Activated CD4-positive, CD25-positive, alpha-beta regulatory T cell treated with anti-CD3 and anti-CD28 coated beads, Interleukin-2, amount 50 U/mL, for 24 hours (primary cell): ENCODE data around the gene GPC1.
"Not testable (repeated sequence)": the region's sequence is repeated elsewhere in the genome, so short reads cannot be mapped to it uniquely, and the experiment has no call there.

Source experiments
- ATAC-seq, 2 donors: fragments of 150-1000 bp; cut with Tn5 transposase; one replicate each; pipeline ENCODE4 v1.10.0; 2021; ENCODE audit warnings: mild to moderate bottlenecking in 1 of 2, moderate library complexity in 1 of 2

GPC1 gene

DNA sequence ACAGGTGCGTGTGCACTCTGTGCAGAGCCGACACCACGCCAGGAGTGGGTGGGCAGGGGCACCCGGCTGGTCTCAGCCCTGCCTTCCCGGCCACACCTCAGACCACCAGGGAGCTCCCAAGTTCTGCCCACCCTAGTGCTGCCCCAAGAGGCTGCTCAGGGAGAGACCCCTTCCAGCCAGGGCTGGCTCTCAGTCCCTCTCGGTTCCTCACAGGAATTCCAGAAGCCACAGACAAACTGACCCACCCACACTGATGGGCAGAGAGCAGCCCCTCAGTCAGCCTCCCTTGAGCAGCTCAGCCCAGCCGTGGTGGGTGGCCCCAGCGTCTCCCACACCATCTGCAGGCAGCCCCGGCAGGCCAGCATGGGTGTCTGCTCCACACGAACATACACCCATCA is 33.8 kb downstream of the GPC1 start:
- ATAC-seq = no peak

- ATAC-seq = no peak
These were observed 34.3 kb downstream of the GPC1 start for GRCh38 chr2:240469740-240470139.

DNA sequence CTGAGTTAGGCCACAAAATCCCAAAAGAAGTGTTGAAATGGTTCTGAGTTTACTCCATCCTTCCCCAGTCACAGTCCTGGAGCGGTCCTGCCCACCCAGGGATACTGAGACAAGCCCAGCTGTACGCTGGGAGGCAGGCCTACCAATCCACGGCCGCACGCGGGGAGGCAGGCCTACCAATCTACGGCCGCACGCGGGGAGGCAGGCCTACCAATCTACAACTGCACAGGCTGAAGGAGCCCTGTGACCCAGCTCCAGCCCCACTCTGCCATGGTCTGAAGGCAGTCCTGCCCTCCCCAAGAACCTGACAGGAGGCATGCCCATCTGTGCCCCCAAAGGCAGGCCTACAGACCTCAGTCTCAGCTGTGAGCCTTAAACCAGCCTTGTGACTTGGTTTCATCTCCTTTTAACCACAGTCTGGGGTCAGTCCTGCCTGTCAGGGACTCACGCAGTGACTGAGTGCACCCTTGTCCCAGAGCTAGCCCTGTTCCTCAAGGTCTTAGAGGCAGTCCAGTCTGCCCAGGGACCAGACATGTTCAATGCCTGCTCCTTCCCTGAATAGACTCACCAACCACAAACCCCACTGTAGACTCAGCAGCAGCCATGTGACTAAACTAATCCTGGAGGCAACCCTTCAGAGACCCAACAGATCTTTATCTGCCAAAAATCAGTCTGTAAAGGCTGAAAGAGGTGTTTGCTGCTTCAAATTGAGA is 36.8 kb downstream of the GPC1 start:
- ATAC-seq = no peak

- no peak for ATAC-seq
These were observed 37.7 kb downstream of the GPC1 start for GRCh38 chr2:240473211-240473610.

GRCh38 chr2:240477916-240478315 is 42.5 kb downstream of the GPC1 start:
- ATAC-seq = no peak

DNA sequence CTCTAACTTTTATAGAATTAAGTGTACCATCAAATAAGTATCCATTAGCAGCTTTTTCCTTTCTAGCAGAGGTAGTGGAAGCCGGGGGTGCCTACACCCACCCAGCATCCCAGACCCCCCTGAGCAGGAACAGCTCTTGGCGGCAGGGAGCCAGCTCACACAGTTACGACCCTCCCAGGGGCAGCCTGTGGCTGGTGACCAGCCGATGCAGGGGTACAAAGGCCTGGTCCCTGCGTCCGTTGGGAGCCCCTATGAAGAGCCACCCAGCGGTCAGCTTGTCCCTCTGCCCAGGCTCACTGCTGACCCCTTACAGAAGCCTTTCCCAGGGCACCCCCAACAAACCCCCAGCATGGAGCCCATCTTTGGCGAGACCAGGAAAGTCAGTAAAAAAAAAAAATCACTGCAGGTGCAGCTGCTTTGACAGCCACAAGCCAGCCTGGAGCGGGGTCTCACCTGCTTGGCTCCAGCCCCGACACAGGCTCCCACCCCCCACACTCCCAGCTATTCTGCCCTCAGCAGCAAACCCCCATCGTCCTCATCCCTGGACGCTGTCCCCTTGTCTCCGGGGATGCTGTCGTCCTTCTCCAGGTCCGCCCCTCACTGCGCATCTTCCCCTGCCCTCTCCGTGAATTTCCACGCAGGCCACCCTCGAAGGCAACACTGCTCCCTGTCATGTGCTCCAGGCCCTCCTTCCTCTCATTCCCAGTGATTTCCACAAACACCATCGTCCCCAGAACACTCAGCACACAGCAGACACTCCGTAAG is 43.1 kb downstream of the GPC1 start:
- ATAC-seq = no peak

DNA sequence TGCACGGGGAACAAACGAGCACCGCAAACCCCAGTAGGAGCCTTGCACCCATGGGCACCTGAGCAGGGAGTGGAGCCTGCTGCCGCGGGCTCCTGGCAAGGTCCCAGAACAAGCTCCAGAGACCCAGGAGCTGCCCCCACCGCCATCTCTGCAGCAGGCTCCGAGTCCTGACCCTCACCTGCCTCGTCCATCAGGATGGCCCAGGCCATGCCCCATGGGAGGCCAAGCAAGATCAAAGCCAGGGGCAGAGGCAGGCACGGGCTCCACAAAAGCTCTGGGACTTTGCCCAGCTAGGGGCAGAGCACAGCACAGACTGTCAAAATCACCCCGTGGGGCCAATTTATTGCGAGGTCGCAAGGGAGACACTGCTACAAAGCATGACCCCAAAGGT is 43.6 kb downstream of the GPC1 start:
- no peak for ATAC-seq

DNA sequence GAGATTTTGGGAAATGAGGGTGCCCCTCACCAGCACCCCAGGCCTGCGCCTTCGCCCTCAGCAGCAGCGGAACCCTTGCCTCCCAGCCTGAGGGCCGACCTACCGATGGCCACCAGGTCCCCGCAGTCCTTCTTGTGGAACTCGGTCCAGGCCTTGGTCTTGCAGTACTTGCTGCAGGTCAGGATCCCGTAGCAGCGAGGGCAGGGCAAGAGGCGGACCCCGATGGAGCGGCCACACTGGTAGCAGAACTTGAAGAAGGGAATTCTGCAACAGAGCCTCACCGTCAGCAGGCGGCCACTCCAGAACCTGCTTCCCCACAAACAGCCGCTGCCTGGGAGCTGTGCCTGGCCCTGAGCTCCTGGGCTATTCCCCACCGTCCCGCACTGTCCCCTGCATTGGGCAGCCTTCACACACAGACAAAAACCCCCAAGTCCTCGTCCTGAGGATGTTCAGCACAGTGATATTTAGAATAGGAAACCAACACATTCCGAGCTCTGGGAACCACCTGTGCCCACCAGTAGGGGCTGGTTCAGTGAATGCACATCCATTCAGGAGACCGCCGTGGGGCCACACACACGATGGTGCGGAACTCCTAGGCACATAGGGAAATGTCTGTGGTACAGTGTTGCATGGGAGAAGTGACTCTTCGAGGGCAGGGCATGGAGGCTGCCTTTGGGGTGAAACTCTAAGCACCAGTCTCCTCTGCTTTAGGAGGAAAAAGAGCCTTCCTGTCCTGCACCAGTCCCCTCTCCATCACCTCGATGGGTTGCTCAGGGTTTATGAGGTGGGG is 45.6 kb downstream of the GPC1 start:
- no peak for ATAC-seq

- ATAC-seq = no peak
These were observed 46.3 kb downstream of the GPC1 start for GRCh38 chr2:240481720-240482119.

GRCh38 chr2:240482141-240482540 is 46.7 kb downstream of the GPC1 start:
- no peak for ATAC-seq

DNA sequence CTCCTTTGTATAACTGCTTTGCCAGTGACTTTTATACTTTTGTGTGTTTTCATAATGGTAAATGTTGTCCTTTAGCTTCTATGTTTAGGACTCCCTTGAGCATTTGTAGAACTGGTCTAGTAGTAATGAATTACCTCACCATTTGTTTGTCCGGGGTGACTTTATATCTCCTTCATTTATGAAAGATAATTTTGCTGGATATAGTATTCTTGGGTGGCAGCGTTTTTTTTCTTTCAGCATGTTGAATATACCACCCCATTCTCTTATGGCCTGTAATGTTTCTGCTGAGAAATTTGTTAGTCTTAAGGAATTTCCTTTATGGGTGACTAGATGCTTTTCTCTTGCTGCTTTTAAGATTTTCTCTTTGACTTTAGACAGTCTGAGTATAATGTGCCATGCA is 56.0 kb downstream of the GPC1 start:
- ATAC-seq = no peak

- ATAC-seq = no peak
These were observed 58.8 kb downstream of the GPC1 start for GRCh38 chr2:240494194-240494793.

DNA sequence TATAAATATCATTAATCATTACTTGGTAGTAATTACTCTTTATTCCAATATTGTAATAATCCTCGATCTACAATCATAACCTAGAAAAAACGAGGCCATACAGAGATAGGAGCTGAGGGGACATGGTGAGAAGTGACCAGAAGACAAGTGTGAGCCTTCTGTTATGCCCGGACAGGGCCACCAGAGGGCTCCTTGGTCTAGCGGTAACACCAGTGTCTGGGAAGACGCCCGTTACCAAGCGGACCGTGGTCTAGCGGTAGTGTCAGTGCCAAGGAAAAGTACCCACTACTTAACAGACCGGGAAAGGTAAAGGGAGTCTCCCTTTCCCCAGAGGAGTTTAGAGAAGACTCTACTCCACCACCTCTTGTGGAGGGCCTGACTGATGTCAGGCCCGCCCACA is 59.5 kb downstream of the GPC1 start:
- ATAC-seq = not testable (repeated sequence)

DNA sequence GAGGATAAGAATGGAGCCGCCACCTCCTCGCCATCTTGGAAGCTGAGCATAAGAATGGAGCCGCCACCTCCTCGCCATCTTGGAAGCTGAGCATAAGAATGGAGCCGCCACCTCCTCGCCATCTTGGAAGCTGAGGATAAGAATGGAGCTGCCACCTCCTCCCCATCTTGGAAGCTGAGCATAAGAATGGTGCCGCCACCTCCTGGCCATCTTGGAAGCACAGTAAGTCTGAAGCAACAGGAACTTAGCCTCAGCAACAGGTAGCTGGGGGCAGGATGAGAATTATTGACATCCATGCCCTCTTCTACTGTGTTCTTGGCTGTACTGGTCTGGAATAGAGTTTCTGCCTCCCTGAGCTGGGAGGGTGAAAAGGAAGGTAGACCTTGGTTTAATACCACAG is 61.6 kb downstream of the GPC1 start:
- not testable (repeated sequence) for ATAC-seq

- ATAC-seq = no peak
These were observed 62.9 kb downstream of the GPC1 start for GRCh38 chr2:240498171-240498957.

DNA sequence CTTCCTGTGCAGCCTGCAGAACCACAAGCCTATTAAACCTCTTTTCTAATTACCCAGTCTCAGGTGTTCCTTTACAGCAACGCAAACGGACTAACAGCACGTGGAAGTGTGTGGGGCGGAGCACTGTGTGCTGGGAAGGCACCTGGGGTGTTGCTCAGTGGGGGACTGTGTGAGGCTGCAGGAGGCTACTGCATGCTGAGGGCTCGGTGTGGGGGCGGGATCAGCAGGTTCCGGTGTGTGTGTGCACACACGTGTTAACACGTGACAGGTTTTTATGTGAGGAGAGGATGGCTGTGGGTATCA is 63.4 kb downstream of the GPC1 start:
- no peak for ATAC-seq

- ATAC-seq = no peak
These were observed 64.1 kb downstream of the GPC1 start for GRCh38 chr2:240499309-240500301.

- no peak for ATAC-seq
These were observed 65.3 kb downstream of the GPC1 start for GRCh38 chr2:240500561-240501423.

DNA sequence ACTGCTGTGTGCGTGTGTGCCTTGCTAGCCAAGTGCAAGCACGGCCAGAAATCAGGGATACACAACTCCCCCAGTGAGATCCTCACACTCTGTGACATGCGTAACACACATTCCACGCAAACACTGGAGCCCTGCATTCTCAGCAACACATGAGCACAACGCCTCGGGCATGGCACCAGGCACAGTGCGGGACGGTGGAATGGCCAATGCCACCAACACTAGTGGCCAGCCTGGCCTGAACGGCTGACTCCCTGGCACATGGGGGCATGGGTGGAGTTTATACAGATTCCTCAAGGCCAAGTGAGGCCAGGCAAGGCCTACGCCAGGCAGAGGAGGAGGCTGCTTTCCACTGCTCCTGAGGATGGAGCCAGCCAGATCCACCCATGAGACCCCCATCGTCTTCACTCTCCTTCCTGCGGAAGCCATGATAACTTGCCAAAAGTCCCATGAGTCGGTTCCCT is 66.1 kb downstream of the GPC1 start:
- ATAC-seq = no peak

GRCh38 chr2:240502059-240502429 is 66.6 kb downstream of the GPC1 start:
- no peak for ATAC-seq
